PC-9 (cell line): Measurements from ENCODE around the gene CD68. TPM values are rescaled to one million over a fixed set of nuclear protein-coding genes. Genes with fewer than 3 reads are reported as not detected.

Experiments
- BruUV-seq: library from RNA; stranded (reverse); fragments of 400-500 nt; replicated peaks from 2 replicates; lab custom pipeline; 2021; lab: Mats Ljungman, UMichigan
- CTCF ChIA-PET: fragments of 300-600 bp; sonication (Branson Sonifier 250); formaldehyde crosslinking; loops from one replicate; lab custom pipeline; 2022; ENCODE audit warnings: antibody characterized with exemption; lab: Charles Lee
- POLR2A ChIA-PET: fragments of 300-600 bp; sonication (Branson Sonifier 250); formaldehyde crosslinking; loops from one replicate; lab custom pipeline; 2022; ENCODE audit warnings: antibody characterized with exemption; ENCODE audit not compliant: unreplicated experiment; lab: Charles Lee
- DNase-seq, 2 experiments: peaks; one replicate each; pipeline versions ENCODE4 v3.0.0 to v3.0.0-alpha.2; 2015 to 2022; ENCODE audit warnings: mixed read lengths in 1 of 2
- H2AFZ ChIP-seq: fragments of 200-600 bp; sonication (generic); 2 replicates; pipeline ENCODE4 v1.8.1; 2017; ENCODE audit warnings: antibody characterized with exemption
- H3F3A ChIP-seq: fragments of 200-600 bp; sonication (generic); 2 replicates; pipeline ENCODE4 v1.8.1; 2017; ENCODE audit warnings: antibody characterized with exemption, mild to moderate bottlenecking, low read depth; ENCODE audit not compliant: insufficient read depth
- H3K27ac ChIP-seq: fragments of 200-600 bp; sonication (generic); 2 replicates; pipeline ENCODE4 v1.6.1; 2016; ENCODE audit warnings: mixed run types
- H3K27me3 ChIP-seq: fragments of 200-600 bp; sonication (generic); 2 replicates; pipeline ENCODE4 v1.6.1; 2016; ENCODE audit warnings: low read depth, mixed run types; ENCODE audit not compliant: insufficient read depth
- H3K36me3 ChIP-seq: fragments of 200-600 bp; sonication (generic); 2 replicates; pipeline ENCODE4 v1.6.1; 2016; ENCODE audit warnings: low read depth, mixed run types
- H3K4me1 ChIP-seq: fragments of 200-600 bp; sonication (generic); replicated peaks from 2 replicates; pipeline ENCODE4 v1.6.1; 2016; ENCODE audit warnings: mixed run types; ENCODE audit not compliant: insufficient read depth
- H3K4me2 ChIP-seq: fragments of 200-600 bp; sonication (generic); 2 replicates; pipeline ENCODE4 v1.6.1; 2017; ENCODE audit warnings: mixed run types
- H3K4me3 ChIP-seq: fragments of 200-600 bp; sonication (generic); 2 replicates; pipeline ENCODE4 v1.6.1; 2016; ENCODE audit warnings: mixed run types
- H3K79me2 ChIP-seq: fragments of 200-600 bp; sonication (generic); 2 replicates; pipeline ENCODE4 v1.6.1; 2017; ENCODE audit warnings: low read depth, mixed run types
- H3K9me2 ChIP-seq: fragments of 200-600 bp; sonication (generic); 2 replicates; pipeline ENCODE4 v1.8.1; 2017; ENCODE audit warnings: mild to moderate bottlenecking; ENCODE audit not compliant: insufficient read depth
- H3K9me3 ChIP-seq: fragments of 200-600 bp; sonication (generic); 2 replicates; pipeline ENCODE4 v1.8.1; 2016; ENCODE audit warnings: low read depth; ENCODE audit not compliant: insufficient read depth
- H4K20me1 ChIP-seq: fragments of 200-600 bp; sonication (generic); 2 replicates; pipeline ENCODE4 v1.8.1; 2017; ENCODE audit not compliant: insufficient read depth
- CTCF ChIP-seq: fragments of 200-600 bp; sonication (generic); conservative IDR thresholded peaks from 2 replicates; pipeline ENCODE4 v1.6.1; 2017; ENCODE audit warnings: mixed run types, antibody characterized with exemption, mild to moderate bottlenecking, moderate library complexity
- EZH2 ChIP-seq: fragments of 200-600 bp; sonication (generic); IDR thresholded peaks from 2 replicates; pipeline ENCODE4 v1.8.0; 2017; ENCODE audit warnings: antibody characterized with exemption, low read depth
- intact Hi-C: fragments of 100-400 bp; cut with micrococcal nuclease; formaldehyde crosslinking; loops from one replicate; pipeline ENCODE4 v1.10.0; 2022; ENCODE audit not compliant: unreplicated experiment
- total RNA-seq: library from RNA; stranded (reverse); gene quantifications from 2 replicates; pipeline ENCODE4 v1.2.3, GENCODE V29; 2021

The CD68 gene
- total RNA-seq, 1 experiment from 2014 or later: 37.0 TPM

DNA sequence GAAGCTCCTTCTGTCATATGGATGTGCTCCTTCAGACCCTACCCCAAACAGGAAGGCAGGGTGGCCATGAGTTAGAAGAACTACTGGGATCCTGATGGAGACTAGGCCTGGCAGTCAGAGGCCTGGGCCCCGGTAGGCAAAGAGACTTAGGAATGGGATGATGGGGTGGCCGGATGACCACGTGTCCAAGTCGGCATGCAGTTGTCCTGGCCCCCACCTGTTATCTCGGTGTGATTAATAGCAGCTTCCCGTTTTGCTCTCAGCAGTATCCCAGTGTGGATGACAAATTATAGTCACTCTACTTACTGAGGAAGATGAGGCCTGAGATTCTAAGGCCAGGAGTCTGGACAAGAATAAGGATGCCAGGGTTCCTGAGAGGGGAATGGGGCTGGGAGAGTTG lies 29.1 kb upstream of the CD68 start:
- H3K27ac ChIP-seq: no peak overlapping the region
- no peak overlapping the region for H3K4me2 ChIP-seq
- TF ChIP-seq EZH2: no peak
- TF ChIP-seq CTCF: no peak
- H3F3A ChIP-seq: no peaks in the 10 kb centered on the region
- no peaks in the 10 kb centered on the region for H3K9me3 ChIP-seq
- POLR2A ChIA-PET: interaction anchor here (0.6 to 1.0 kb wide), 2 partner anchors 33 to 105 kb away, joined by 5 to 6 read pairs; partner anchors contain the start of gene MPDU1
- no peaks in the 10 kb centered on the region for H4K20me1 ChIP-seq
- no TSS peak for BruUV-seq
- H3K9me2 ChIP-seq: no peaks in the 10 kb centered on the region
- H3K79me2 ChIP-seq: no peaks in the 10 kb centered on the region
- no peak for DNase-seq
- H3K36me3 ChIP-seq: no peaks in the 10 kb centered on the region
- no peak overlapping the region for H3K4me3 ChIP-seq
- H3K27me3 ChIP-seq: no peaks in the 10 kb centered on the region
- intact Hi-C loops: no loop called here
- no peaks in the 10 kb centered on the region for H3K4me1 ChIP-seq
- H2AFZ ChIP-seq: no peak overlapping the region
- CTCF ChIA-PET: no interaction called here

GRCh38 chr17:7551396-7551795 lies 28.0 kb upstream of the CD68 start:
- Histone ChIP-seq H3K27me3 (no peaks in the 10 kb centered on the region), H3K4me2 (no peak overlapping the region), H4K20me1 (no peaks in the 10 kb centered on the region), H3K36me3 (no peaks in the 10 kb centered on the region), H3K79me2 (no peaks in the 10 kb centered on the region), H3K4me3 (no peak overlapping the region), H2AFZ (no peak overlapping the region), H3F3A (no peaks in the 10 kb centered on the region), H3K27ac (no peak overlapping the region), H3K9me3 (no peaks in the 10 kb centered on the region), H3K4me1 (no peaks in the 10 kb centered on the region), H3K9me2 (no peaks in the 10 kb centered on the region)
- intact Hi-C loops: no loop called here
- ChIA-PET POLR2A (no interaction called here), CTCF (no interaction called here)
- BruUV-seq: no TSS peak
- TF ChIP-seq CTCF (no peak), EZH2 (no peak)
- no peak for DNase-seq

DNA sequence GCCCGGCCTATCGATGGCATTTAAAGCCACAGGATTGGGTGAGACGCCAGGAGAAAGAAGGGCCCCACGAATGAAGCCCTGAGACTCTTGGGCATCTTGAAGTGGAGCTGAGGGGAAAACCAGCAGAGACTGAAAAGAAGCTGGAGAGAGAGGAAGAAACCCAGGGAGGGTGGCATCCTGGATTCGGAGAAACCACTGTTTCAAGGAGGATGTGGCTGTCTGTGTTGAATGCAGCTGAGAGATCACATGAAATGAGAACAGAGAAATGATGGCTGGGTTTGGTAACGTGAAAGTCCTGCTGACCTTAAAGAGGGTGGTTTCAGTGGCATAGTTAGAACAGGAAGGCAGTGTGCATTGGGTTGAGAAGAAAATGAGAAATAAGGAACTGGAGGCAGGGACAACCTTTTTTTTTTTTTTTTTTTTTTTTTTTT lies 26.8 kb upstream of the CD68 start:
- no peaks in the 10 kb centered on the region for H3F3A ChIP-seq
- no peaks in the 10 kb centered on the region for H3K79me2 ChIP-seq
- no peaks in the 10 kb centered on the region for H3K9me2 ChIP-seq
- H3K27ac ChIP-seq: no peak overlapping the region
- H3K36me3 ChIP-seq: no peaks in the 10 kb centered on the region
- no peak overlapping the region for H2AFZ ChIP-seq
- TF ChIP-seq EZH2: no peak
- TF ChIP-seq CTCF: no peak
- no peak overlapping the region for H3K4me3 ChIP-seq
- no TSS peak for BruUV-seq
- H3K27me3 ChIP-seq: no peaks in the 10 kb centered on the region
- H3K9me3 ChIP-seq: no peaks in the 10 kb centered on the region
- intact Hi-C loops: no loop called here
- DNase-seq: no peak
- CTCF ChIA-PET: no interaction called here
- no peak overlapping the region for H3K4me2 ChIP-seq
- no peaks in the 10 kb centered on the region for H4K20me1 ChIP-seq
- POLR2A ChIA-PET: interaction anchor here (0.6 kb wide), 1 partner anchor 148 kb away, joined by 4 read pairs; no protein-coding TSS in a partner anchor
- H3K4me1 ChIP-seq: no peaks in the 10 kb centered on the region
